Pancreas (tissue), 10 donors: Measurements from ENCODE around the gene MOV10L1. TPM values are rescaled to one million over a fixed set of nuclear protein-coding genes. Genes with fewer than 3 reads are reported as not detected.

Experiments
- ATAC-seq, 4 donors: fragments of 200-7000 bp; cut with Tn5 transposase; one replicate each; pipeline versions ENCODE4 v1.8.0 to v1.9.1; 2020; ENCODE audit warnings: mild to moderate bottlenecking in 4 of 4, moderate library complexity in 4 of 4
- DNase-seq, 6 donors: peaks; one replicate each; pipeline ENCODE4 v3.0.0-alpha.2; 2020
- FAIRE-seq: peaks from 2 replicates; lab custom pipeline; 2012; peaks lifted over from hg19 to GRCh38; lab: Jason Lieb, UNC
- H3K27ac ChIP-seq, 4 donors: fragments of 200-600 bp; sonication (generic); 1 replicate in 3 of 4; 2 replicates in 1 of 4; pipeline versions ENCODE4 v1.5.0 to v1.8.0; 2020
- H3K27me3 ChIP-seq, 4 donors: fragments of 200-600 bp; one replicate each; pipeline ENCODE4 v1.8.0; 2021
- H3K36me3 ChIP-seq, 3 donors: fragments of 200-600 bp; sonication (generic) in 1 of 3; one replicate each; pipeline versions ENCODE4 v1.5.0 to v1.8.0; 2020 to 2021
- H3K4me1 ChIP-seq, 3 donors: fragments of 200-600 bp; one replicate each; pipeline ENCODE4 v1.8.0; 2021
- H3K4me3 ChIP-seq, 4 donors: fragments of 200-600 bp; sonication (generic) in 2 of 4; one replicate each; pipeline versions ENCODE4 v1.5.0 to v1.8.0; 2020 to 2021
- H3K9me3 ChIP-seq, 4 donors: fragments of 200-600 bp; one replicate each; pipeline ENCODE4 v1.8.0; 2021
- WGBS, 2 donors: extraction: QIAGEN DNeasy Blood & Tissue Kit; methylation state at CpG; one replicate each; pipeline ENCODE4 v1.1.7; 2013; 5-methylcytosine and 5-hydroxymethylcytosine counted together
- intact Hi-C, 3 donors: fragments of 100-400 bp; cut with DNase I; formaldehyde crosslinking; loops; one replicate each; pipeline versions ENCODE4 v1.11.1 to v1.14.2; 2022
- polyA plus RNA-seq, 2 donors: library from polyadenylated mRNA; stranded (reverse); fragments of 200-250 nt; gene quantifications; one replicate each; pipeline ENCODE4 v1.2.3, GENCODE V29; 2013
- total RNA-seq, 6 donors: library from RNA; stranded (reverse); fragmentation: NEBNext Ultra II Directional in 4 of 6; extraction: Animal tissue kit (Norgen Biotek cat#: 25700) in 4 of 6; gene quantifications; one replicate each; pipeline versions ENCODE4 v1.2.1 to v1.2.4, GENCODE V29; 2021 to 2023
- TF ChIP-seq, protein P1 (sequence below), 4 donors: fragments of 200-600 bp; sonication (generic) in 3 of 4; IDR thresholded peaks; one replicate each; pipeline versions ENCODE4 v1.5.0 to v1.8.0; 2021; ENCODE audit warnings: antibody characterized with exemption in 4 of 4
- donor health status: healthy with polysubstance abuse.
- donor health status: DM: no; HTN: no; CAD: no; lungs with moderate emphysema.
- donor health status: DM: no; HTN: no; CAD: no.
- donor health status: control.
- donor health status: control.
- donor health status: Bipolar disorder and iron deficiency.
- donor health status: DM: yes; HTN: yes; CAD: no.
- donor health status: DM: no; HTN: no; CAD: no.
- donor health status: DM: no; HTN: no; CAD: no.
- donor health status: DM: yes; HTN: yes; CAD: no.

The MOV10L1 gene
- total and polyA plus RNA-seq, 8 donors: 0.09 to 1.9 (median 0.26) TPM; not detected in 1

DNA sequence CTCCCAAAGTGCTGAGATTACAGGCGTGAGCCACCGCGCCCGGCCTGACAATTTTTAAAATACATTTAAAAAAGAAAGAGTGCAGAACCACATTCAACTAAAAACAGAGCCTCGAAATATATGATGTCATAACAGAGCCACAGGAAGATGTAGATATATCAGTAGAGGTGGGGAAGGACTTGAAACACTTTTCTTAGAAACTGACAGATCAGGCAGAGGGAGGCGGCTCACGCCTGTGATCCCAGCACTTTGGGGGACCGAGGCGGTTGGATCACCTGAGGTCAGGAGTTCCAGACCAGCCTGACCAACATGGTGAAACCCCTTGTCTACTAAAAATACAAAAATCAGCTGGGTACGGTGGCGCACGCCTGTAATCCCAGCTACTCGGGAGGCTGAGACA, 11.6 kb upstream of the MOV10L1 start:
- no peak for FAIRE-seq
- no peak for ATAC-seq
- no peaks in the 10 kb centered on the region for H3K4me1 ChIP-seq
- DNase-seq: no peak
- H3K27ac ChIP-seq: no peak overlapping the region
- no peaks in the 10 kb centered on the region for H3K9me3 ChIP-seq
- no peaks in the 10 kb centered on the region for H3K36me3 ChIP-seq
- 85 to 93% methylated on average over 13 of the region's 13 CpGs for WGBS, 2 donors
- H3K4me3 ChIP-seq: no peak overlapping the region
- intact Hi-C loops: no loop called here
- TF ChIP-seq, protein P1, sequence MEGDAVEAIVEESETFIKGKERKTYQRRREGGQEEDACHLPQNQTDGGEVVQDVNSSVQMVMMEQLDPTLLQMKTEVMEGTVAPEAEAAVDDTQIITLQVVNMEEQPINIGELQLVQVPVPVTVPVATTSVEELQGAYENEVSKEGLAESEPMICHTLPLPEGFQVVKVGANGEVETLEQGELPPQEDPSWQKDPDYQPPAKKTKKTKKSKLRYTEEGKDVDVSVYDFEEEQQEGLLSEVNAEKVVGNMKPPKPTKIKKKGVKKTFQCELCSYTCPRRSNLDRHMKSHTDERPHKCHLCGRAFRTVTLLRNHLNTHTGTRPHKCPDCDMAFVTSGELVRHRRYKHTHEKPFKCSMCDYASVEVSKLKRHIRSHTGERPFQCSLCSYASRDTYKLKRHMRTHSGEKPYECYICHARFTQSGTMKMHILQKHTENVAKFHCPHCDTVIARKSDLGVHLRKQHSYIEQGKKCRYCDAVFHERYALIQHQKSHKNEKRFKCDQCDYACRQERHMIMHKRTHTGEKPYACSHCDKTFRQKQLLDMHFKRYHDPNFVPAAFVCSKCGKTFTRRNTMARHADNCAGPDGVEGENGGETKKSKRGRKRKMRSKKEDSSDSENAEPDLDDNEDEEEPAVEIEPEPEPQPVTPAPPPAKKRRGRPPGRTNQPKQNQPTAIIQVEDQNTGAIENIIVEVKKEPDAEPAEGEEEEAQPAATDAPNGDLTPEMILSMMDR (IDR thresholded peaks at IDR 0.05): no peak
- no peaks in the 10 kb centered on the region for H3K27me3 ChIP-seq

DNA sequence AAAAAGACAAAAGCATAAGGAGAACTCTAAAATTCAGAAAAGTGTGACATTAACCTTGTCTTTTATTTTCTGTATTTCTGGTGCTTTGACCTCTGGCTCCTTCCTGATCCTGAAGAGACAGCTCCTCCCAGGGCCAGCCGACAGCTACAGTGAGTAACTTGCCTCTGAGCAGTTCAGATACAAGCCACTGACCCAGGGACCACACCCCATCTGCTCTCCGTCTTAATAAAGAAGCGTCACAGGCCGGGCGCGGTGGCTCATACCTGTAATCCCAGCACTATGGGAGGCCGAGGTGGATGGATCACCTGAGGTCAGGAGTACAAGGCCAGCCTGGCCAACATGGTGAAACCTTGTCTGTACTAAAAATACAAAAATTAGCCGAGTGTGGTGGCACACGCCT, 11.0 kb upstream of the MOV10L1 start:
- FAIRE-seq: no peak
- Histone ChIP-seq H3K4me1 (no peaks in the 10 kb centered on the region), H3K27me3 (peaks cover 0 to 3% (median 0%) of the 10 kb centered on the region in 4 donors), H3K4me3 (no peak overlapping the region), H3K9me3 (no peaks in the 10 kb centered on the region), H3K27ac (no peak overlapping the region), H3K36me3 (no peaks in the 10 kb centered on the region)
- ATAC-seq: no peak
- TF ChIP-seq, protein P1 (IDR thresholded peaks at IDR 0.05): no peak
- no peak for DNase-seq
- 84 to 94% methylated on average over 9 of the region's 9 CpGs for WGBS, 2 donors
- intact Hi-C loops: no loop called here

DNA sequence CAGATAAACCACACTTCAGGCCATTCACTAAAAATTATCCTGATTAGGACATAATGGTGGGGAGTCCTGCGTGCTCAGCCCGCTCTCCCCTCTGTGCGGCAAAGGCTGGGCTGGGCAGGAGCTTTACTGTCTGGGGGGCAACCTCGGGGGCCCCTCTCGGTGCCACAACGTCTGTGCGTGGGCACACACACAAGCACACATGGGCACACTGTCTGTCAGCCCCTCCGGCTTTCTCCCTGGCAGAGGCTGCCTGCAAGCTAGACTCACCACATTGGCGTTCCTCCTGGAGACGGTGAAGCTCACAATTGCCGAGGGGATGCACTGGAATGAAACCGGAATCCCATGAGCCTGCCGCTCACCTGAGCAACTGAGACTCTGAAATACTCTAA, 9.7 kb upstream of the MOV10L1 start:
- TF ChIP-seq, protein P1 (IDR thresholded peaks at IDR 0.05): no peak
- H3K4me1 ChIP-seq: no peaks in the 10 kb centered on the region
- DNase-seq (no peak), ATAC-seq (no peak), FAIRE-seq (no peak)
- intact Hi-C loops: no loop called here
- no peaks in the 10 kb centered on the region for H3K36me3 ChIP-seq
- H3K27me3 ChIP-seq: peaks cover 0 to 3% (median 0%) of the 10 kb centered on the region in 4 donors
- H3K27ac ChIP-seq: no peak overlapping the region
- 61 to 70% methylated on average over 13 of the region's 13 CpGs for WGBS, 2 donors
- no peak overlapping the region for H3K4me3 ChIP-seq
- no peaks in the 10 kb centered on the region for H3K9me3 ChIP-seq

DNA sequence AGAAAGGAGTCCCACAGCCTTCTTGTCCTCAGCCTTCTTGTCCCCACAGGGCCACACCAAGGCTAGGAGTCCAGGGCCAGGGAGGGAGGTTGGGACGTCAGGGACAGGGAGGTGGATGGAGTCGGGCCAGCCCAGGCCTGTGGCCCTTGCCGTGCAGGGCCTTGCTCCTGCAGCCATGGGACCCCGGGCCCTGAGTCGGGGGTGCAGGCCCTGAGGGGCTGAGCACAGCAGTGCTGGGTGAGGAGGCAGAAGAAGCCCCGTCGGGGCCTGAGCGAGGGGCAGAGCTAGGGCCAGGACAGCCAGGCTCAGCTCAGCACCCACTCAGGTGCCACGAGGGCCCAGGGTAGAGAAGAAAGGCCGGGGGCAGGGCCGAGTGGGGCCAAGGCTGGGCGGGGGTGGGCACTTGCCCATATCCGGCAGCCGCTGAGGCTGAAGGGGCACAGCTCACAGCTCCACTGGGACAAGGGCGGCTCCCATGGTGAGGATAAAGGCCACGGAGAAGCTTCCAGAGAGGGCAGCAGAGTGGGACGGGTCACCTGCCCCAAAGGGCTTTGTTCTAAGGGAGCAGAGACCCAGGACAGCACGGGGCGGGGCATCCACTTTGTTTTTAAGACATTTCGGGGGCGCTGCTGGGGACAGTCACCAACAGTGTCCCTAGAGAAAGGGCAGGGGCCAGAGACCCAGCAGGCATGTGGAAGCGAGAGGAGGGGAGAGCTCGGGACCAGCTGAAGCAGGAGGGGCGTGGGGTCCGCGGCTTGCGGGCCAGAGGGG, 8.2 kb upstream of the MOV10L1 start:
- H3K27me3 ChIP-seq: peaks cover 0 to 3% (median 0%) of the 10 kb centered on the region in 4 donors
- intact Hi-C loops: no loop called here
- ATAC-seq (no peak), DNase-seq (peak in 1 of 6 donors; percentile 60), FAIRE-seq (no peak)
- no peaks in the 10 kb centered on the region for H3K4me1 ChIP-seq
- H3K27ac ChIP-seq: no peak overlapping the region
- H3K9me3 ChIP-seq: no peaks in the 10 kb centered on the region
- H3K36me3 ChIP-seq: no peaks in the 10 kb centered on the region
- 70 to 87% methylated on average over 27 of the region's 27 CpGs for WGBS, 2 donors
- H3K4me3 ChIP-seq: no peak overlapping the region
- TF ChIP-seq, protein P1 (IDR thresholded peaks at IDR 0.05): no peak

DNA sequence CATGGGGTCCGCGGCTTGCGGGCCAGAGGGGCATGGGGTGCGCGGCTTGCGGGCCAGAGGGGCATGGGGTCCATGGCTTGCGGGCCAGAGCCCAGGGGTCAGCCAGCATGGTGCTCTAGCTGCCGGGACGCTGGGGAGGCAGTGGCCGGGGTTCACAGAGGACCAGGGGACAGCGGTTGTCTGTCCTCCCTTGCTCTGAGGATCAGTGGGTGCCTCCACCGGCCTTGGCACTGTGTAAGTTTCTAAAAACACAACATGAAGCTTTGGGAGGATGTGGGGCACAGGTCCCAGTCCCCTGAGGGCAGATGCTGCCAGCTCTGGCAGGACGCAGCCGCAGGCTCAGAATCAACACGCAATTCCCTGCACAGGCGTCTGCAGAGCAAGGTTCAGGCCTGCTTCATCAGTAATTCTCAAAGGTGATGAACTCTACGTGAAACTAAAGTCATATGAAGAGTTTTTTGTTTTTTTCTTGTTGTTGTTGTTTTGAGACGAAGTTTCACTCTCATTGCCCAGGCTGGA, 7.5 kb upstream of the MOV10L1 start:
- Histone ChIP-seq H3K27ac (no peak overlapping the region), H3K27me3 (peaks cover 0 to 3% (median 0%) of the 10 kb centered on the region in 4 donors), H3K4me3 (no peak overlapping the region), H3K4me1 (no peaks in the 10 kb centered on the region), H3K9me3 (no peaks in the 10 kb centered on the region), H3K36me3 (no peaks in the 10 kb centered on the region)
- ATAC-seq (no peak), FAIRE-seq (no peak), DNase-seq (peak in 1 of 6 donors; percentile 54)
- 79 to 86% methylated on average over 17 to 18 of the region's 18 CpGs for WGBS, 2 donors
- TF ChIP-seq, protein P1 (IDR thresholded peaks at IDR 0.05): no peak
- intact Hi-C loops: no loop called here
